CD4-positive, alpha-beta memory T cell (primary cell): ENCODE results near the gene PTPRT. TPM values are rescaled to one million over a fixed set of nuclear protein-coding genes. Genes with fewer than 3 reads are reported as not detected.

Experiments
- CTCF ChIA-PET: fragments of 350-600 bp; sonication (Branson Sonifier 250); formaldehyde crosslinking; loops from one replicate; lab custom pipeline; 2021; ENCODE audit warnings: inconsistent platforms; ENCODE audit not compliant: partially characterized antibody; lab: Charles Lee
- POLR2A ChIA-PET: fragments of 350-600 bp; sonication (Branson Sonifier 250); formaldehyde crosslinking; loops from one replicate; lab custom pipeline; 2021; ENCODE audit not compliant: partially characterized antibody; lab: Charles Lee
- DNase-seq, 5 donors: peaks; one replicate each; pipeline versions ENCODE4 v3.0.0 to v3.0.0-alpha.2; 2020 to 2022; ENCODE audit warnings: mixed read lengths in 1 of 5
- H3K27ac ChIP-seq: one replicate; pipeline ENCODE4 v1.7.0; 2013; ENCODE audit warnings: low read depth, low read length
- H3K27me3 ChIP-seq: 2 replicates; pipeline ENCODE4 v1.7.0; 2013; ENCODE audit warnings: mild to moderate bottlenecking, low read length, moderate library complexity; ENCODE audit not compliant: insufficient read depth
- H3K36me3 ChIP-seq: 2 replicates; pipeline ENCODE4 v1.7.0; 2013; ENCODE audit warnings: mild to moderate bottlenecking, low read length, moderate library complexity; ENCODE audit not compliant: insufficient read depth
- H3K4me1 ChIP-seq: 2 replicates; pipeline ENCODE4 v1.7.0; 2013; ENCODE audit warnings: mild to moderate bottlenecking, low read length, moderate library complexity; ENCODE audit not compliant: insufficient read depth
- H3K4me3 ChIP-seq, 2 donors: one replicate each; pipeline ENCODE4 v1.7.0; 2013; ENCODE audit warnings: low read length in 2 of 2, mild to moderate bottlenecking in 1 of 2
- H3K9me3 ChIP-seq, 2 donors: one replicate each; pipeline ENCODE4 v1.7.0; 2013; ENCODE audit warnings: low read length in 2 of 2, control low read depth in 1 of 2; ENCODE audit not compliant: control insufficient read depth in 1 of 2
- H3K27ac Mint-ChIP-seq, 7 donors: one replicate each; pipeline ENCODE4 v1.8.0; 2020 to 2021; ENCODE audit warnings: mixed read lengths in 7 of 7, mild to moderate bottlenecking in 6 of 7, inconsistent platforms in 3 of 7, moderate library complexity in 3 of 7
- H3K27me3 Mint-ChIP-seq, 2 donors: one replicate each; pipeline ENCODE4 v1.8.0; 2020 to 2021; ENCODE audit warnings: mixed read lengths in 2 of 2
- H3K36me3 Mint-ChIP-seq, 2 donors: one replicate each; pipeline ENCODE4 v1.8.0; 2020 to 2021; ENCODE audit warnings: mixed read lengths in 2 of 2, inconsistent platforms in 1 of 2, mild to moderate bottlenecking in 1 of 2
- H3K4me1 Mint-ChIP-seq, 4 donors: one replicate each; pipeline ENCODE4 v1.8.0; 2020 to 2021; ENCODE audit warnings: mixed read lengths in 4 of 4, mild to moderate bottlenecking in 1 of 4
- H3K4me3 Mint-ChIP-seq, 8 donors: one replicate each; pipeline ENCODE4 v1.8.0; 2020 to 2021; ENCODE audit warnings: mixed read lengths in 8 of 8, mild to moderate bottlenecking in 7 of 8, moderate library complexity in 6 of 8, inconsistent platforms in 3 of 8
- H3K9me3 Mint-ChIP-seq, 8 donors: one replicate each; pipeline ENCODE4 v1.8.0; 2020 to 2021; ENCODE audit warnings: mixed read lengths in 8 of 8, mild to moderate bottlenecking in 5 of 8, inconsistent platforms in 3 of 8, moderate library complexity in 1 of 8
- intact Hi-C: fragments of 100-400 bp; cut with micrococcal nuclease; formaldehyde crosslinking; loops from one replicate; pipeline ENCODE4 v1.15.1; 2023
- polyA plus RNA-seq, 2 donors: library from polyadenylated mRNA; unstranded; fragments of 300-500 nt; fragmentation: Illumina TruSeq; gene quantifications; one replicate each; pipeline ENCODE4 v1.2.3, GENCODE V29; 2021
- total RNA-seq, 2 experiments: library from RNA; stranded (reverse); gene quantifications; one replicate each; pipeline ENCODE4 v1.2.3, GENCODE V29; 2021

PTPRT gene
- total and polyA plus RNA-seq, 4 experiments from 2014 or later, result not detected

- Histone ChIP-seq H3K4me3 (no peak overlapping the region), H3K36me3 (no peaks in the 10 kb centered on the region), H3K9me3 (no peaks in the 10 kb centered on the region), H3K4me1 (no peaks in the 10 kb centered on the region), H3K27me3 (no peaks in the 10 kb centered on the region), H3K27ac (no peak overlapping the region)
- no peak for DNase-seq
- ChIA-PET POLR2A (no interaction called here), CTCF (no interaction called here)
- Mint-ChIP-seq H3K36me3 (no peaks in the 10 kb centered on the region), H3K4me3 (no peak overlapping the region), H3K27ac (no peak overlapping the region), H3K4me1 (no peaks in the 10 kb centered on the region), H3K27me3 (peaks cover 0 to 1% of the 10 kb centered on the region in 2 donors), H3K9me3 (peaks cover 0 to 5% (median 4%) of the 10 kb centered on the region in 8 donors)
- intact Hi-C loops, result no loop called here
Measured at GRCh38 chr20:42492290-42492689, 697.4 kb downstream of the PTPRT start.

- H3K9me3 Mint-ChIP-seq, result peaks cover 0 to 10% (median 1%) of the 10 kb centered on the region in 8 donors
- no peaks in the 10 kb centered on the region for H3K27me3 Mint-ChIP-seq
- CTCF ChIA-PET, result no interaction called here
Measured at GRCh38 chr20:42485556-42485955, 704.1 kb downstream of the PTPRT start.

DNA sequence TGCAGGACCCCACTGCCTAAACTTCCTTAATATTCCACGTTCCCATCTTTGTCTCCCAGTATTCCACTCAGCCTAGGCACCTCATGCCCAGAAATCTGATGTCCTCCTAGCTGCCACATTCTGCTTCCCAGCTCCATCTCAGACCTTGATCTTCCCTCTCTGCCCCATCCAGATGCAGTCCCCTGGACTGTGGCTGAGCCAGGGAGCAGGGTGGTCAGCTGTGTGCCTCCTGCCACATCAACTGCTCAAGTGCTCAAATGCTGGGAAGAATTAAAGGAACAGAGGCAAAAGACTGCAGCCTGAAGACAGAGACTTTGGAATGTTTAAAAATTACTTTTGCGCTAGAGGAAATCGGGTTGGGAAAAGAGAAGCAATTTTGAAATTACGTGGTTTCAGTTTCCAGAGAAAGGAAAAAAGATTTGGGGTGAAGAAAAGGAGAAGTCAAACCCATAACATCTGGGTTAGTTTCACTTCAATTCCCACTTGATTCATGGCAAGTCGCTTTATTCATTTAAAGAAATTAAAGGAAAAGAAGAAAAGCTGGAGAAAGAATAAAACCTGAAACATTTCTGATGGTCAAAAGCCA lies 704.8 kb downstream of the PTPRT start:
- Mint-ChIP-seq H3K9me3 (peaks cover 0 to 10% (median 1%) of the 10 kb centered on the region in 8 donors), H3K27me3 (no peaks in the 10 kb centered on the region), H3K27ac (no peak overlapping the region), H3K4me3 (no peak overlapping the region), H3K4me1 (no peaks in the 10 kb centered on the region), H3K36me3 (no peaks in the 10 kb centered on the region)
- DNase-seq, result no peak
- Histone ChIP-seq H3K27ac (no peak overlapping the region), H3K4me1 (no peaks in the 10 kb centered on the region), H3K9me3 (no peaks in the 10 kb centered on the region), H3K27me3 (no peaks in the 10 kb centered on the region), H3K4me3 (no peak overlapping the region), H3K36me3 (no peaks in the 10 kb centered on the region)
- POLR2A ChIA-PET, result no interaction called here
- CTCF ChIA-PET, result no interaction called here
- intact Hi-C loops, result no loop called here

More at GRCh38 chr20:42485556-42485955, 704.1 kb downstream of the PTPRT start:
- no peak for DNase-seq
- H3K36me3 ChIP-seq, result no peaks in the 10 kb centered on the region
- H3K4me3 Mint-ChIP-seq, result no peak overlapping the region
- no peaks in the 10 kb centered on the region for H3K9me3 ChIP-seq
- H3K4me1 Mint-ChIP-seq, result no peaks in the 10 kb centered on the region
- no peaks in the 10 kb centered on the region for H3K27me3 ChIP-seq
- no peak overlapping the region for H3K4me3 ChIP-seq
- intact Hi-C loops, result no loop called here
- POLR2A ChIA-PET, result no interaction called here
- H3K4me1 ChIP-seq, result no peaks in the 10 kb centered on the region
- no peaks in the 10 kb centered on the region for H3K36me3 Mint-ChIP-seq
- H3K27ac Mint-ChIP-seq, result no peak overlapping the region
- no peak overlapping the region for H3K27ac ChIP-seq

DNA sequence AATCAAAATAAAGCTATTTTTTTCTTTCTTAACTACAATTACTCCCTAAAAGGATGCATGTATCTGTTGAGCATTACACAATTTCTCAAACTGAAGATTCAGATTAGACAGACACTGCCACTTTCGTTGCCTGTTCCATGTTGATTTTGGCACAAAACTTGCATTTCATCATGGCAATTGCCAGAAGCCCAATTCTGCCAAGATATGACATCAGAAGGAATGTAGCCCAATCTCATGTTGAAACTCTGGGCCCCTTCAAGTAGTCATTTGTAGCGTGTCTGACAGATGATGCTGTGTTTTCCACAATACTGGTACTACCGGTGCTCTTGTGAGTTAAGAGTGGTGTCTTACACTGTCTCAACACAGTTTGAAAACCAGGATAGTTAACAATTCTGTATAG lies 705.4 kb downstream of the PTPRT start:
- H3K27ac ChIP-seq, result no peak overlapping the region
- no peaks in the 10 kb centered on the region for H3K4me1 ChIP-seq
- H3K36me3 ChIP-seq, result no peaks in the 10 kb centered on the region
- Mint-ChIP-seq H3K27me3 (no peaks in the 10 kb centered on the region), H3K9me3 (peaks cover 0 to 10% (median 0%) of the 10 kb centered on the region in 8 donors), H3K4me1 (no peaks in the 10 kb centered on the region), H3K27ac (no peak overlapping the region), H3K4me3 (no peak overlapping the region), H3K36me3 (no peaks in the 10 kb centered on the region)
- ChIA-PET CTCF (no interaction called here), POLR2A (no interaction called here)
- no peak for DNase-seq
- intact Hi-C loops, result no loop called here
- no peaks in the 10 kb centered on the region for H3K27me3 ChIP-seq
- H3K9me3 ChIP-seq, result no peaks in the 10 kb centered on the region
- no peak overlapping the region for H3K4me3 ChIP-seq

GRCh38 chr20:42483730-42484303 lies 705.9 kb downstream of the PTPRT start:
- CTCF ChIA-PET, result no interaction called here
- POLR2A ChIA-PET, result no interaction called here
- Mint-ChIP-seq H3K27ac (no peak overlapping the region), H3K4me1 (no peaks in the 10 kb centered on the region), H3K4me3 (no peak overlapping the region), H3K36me3 (no peaks in the 10 kb centered on the region), H3K27me3 (no peaks in the 10 kb centered on the region), H3K9me3 (peaks cover 0 to 10% (median 0%) of the 10 kb centered on the region in 8 donors)
- intact Hi-C loops, result no loop called here
- no peak overlapping the region for H3K4me3 ChIP-seq
- no peaks in the 10 kb centered on the region for H3K27me3 ChIP-seq
- H3K9me3 ChIP-seq, result no peaks in the 10 kb centered on the region
- no peaks in the 10 kb centered on the region for H3K36me3 ChIP-seq
- DNase-seq, result no peak
- no peaks in the 10 kb centered on the region for H3K4me1 ChIP-seq
- no peak overlapping the region for H3K27ac ChIP-seq

GRCh38 chr20:42482808-42483207 lies 706.9 kb downstream of the PTPRT start:
- ChIA-PET CTCF (no interaction called here), POLR2A (no interaction called here)
- intact Hi-C loops, result no loop called here
- no peak overlapping the region for H3K4me3 Mint-ChIP-seq
- H3K27ac Mint-ChIP-seq, result no peak overlapping the region
- H3K4me1 Mint-ChIP-seq, result no peaks in the 10 kb centered on the region
- no peaks in the 10 kb centered on the region for H3K9me3 ChIP-seq
- DNase-seq, result no peak
- H3K4me1 ChIP-seq, result no peaks in the 10 kb centered on the region
- H3K9me3 Mint-ChIP-seq, result peaks cover 0 to 12% (median 2%) of the 10 kb centered on the region in 8 donors
- no peak overlapping the region for H3K4me3 ChIP-seq
- no peaks in the 10 kb centered on the region for H3K36me3 Mint-ChIP-seq
- H3K27ac ChIP-seq, result no peak overlapping the region
- no peaks in the 10 kb centered on the region for H3K36me3 ChIP-seq
- no peaks in the 10 kb centered on the region for H3K27me3 Mint-ChIP-seq
- H3K27me3 ChIP-seq, result no peaks in the 10 kb centered on the region

GRCh38 chr20:42475773-42476172 lies 713.9 kb downstream of the PTPRT start:
- Histone ChIP-seq H3K27ac (no peak overlapping the region), H3K9me3 (no peaks in the 10 kb centered on the region), H3K4me3 (no peak overlapping the region), H3K36me3 (no peaks in the 10 kb centered on the region), H3K27me3 (no peaks in the 10 kb centered on the region), H3K4me1 (no peaks in the 10 kb centered on the region)
- intact Hi-C loops, result no loop called here
- DNase-seq, result no peak
- ChIA-PET CTCF (no interaction called here), POLR2A (no interaction called here)
- no peaks in the 10 kb centered on the region for H3K4me1 Mint-ChIP-seq
- H3K36me3 Mint-ChIP-seq, result no peaks in the 10 kb centered on the region
- no peak overlapping the region for H3K27ac Mint-ChIP-seq
- no peak overlapping the region for H3K4me3 Mint-ChIP-seq
- no peaks in the 10 kb centered on the region for H3K27me3 Mint-ChIP-seq
- H3K9me3 Mint-ChIP-seq, result peaks cover 0 to 12% (median 3%) of the 10 kb centered on the region in 8 donors
